PFSK-1 (cell line): Measurements from ENCODE around the gene WDR62.

Source experiments
- FOXP2 ChIP-seq: optimal IDR thresholded peaks from 2 replicates; pipeline ENCODE3; 2011; ENCODE audit warnings: borderline replicate concordance, control low read depth, inconsistent platforms; ENCODE audit not compliant: insufficient read depth; ENCODE audit errors: extremely low read length, extremely low read depth
- POLR2AphosphoS5 ChIP-seq: IDR thresholded peaks from 2 replicates; pipeline ENCODE4 v1.6.1; 2012; ENCODE audit warnings: low read depth, mild to moderate bottlenecking, control low read depth, low read length, moderate library complexity
- TAF1 ChIP-seq: IDR thresholded peaks from 2 replicates; pipeline ENCODE4 v1.6.1; 2012; ENCODE audit warnings: low read length, control low read depth, borderline replicate concordance; ENCODE audit not compliant: insufficient read depth

DNA sequence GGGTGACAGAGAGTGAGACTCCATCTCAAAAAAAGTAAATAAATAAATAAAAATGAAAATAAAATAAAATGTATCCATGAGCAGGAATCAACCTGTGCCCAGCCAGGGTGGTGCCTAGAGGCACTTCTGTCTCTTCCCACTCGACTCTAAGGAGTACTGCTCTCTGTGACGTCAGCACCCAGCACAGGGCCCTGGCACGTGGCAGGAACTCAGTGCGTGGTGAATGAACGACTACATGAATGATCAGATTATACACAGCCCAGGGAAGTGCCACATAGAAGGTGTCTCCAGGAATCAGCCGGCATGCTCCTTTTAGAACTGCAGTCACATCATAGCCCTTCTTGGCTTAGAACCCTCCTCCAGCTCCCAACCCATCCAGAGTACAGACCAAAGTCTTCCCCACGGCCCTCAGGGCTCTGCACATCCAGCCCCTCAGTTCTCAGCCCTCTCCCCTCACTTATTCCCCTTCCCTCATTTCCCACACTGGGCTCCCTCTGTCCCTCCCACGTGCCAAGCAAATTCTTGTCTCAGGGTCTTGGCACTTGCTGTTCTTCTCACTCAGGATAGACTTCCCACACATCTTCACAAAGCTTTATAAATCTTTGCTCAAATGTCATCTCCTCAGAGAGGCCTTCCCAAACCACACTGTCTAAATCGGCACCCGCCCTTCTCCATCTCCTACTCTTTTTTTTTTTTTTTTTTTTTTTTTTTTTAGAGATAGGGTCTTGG is 26.2 kb upstream of the WDR62 start:
- TF ChIP-seq POLR2AphosphoS5 (no peak), TAF1 (no peak), FOXP2 (no peak)
